ENCODE results near the gene BUB3. TPM values are rescaled to one million over a fixed set of nuclear protein-coding genes. Genes with fewer than 3 reads are reported as not detected.

Gene BUB3
- total RNA-seq, 4 donors from 2014 or later: 78.0 to 129 (median 95.9) TPM

DNA sequence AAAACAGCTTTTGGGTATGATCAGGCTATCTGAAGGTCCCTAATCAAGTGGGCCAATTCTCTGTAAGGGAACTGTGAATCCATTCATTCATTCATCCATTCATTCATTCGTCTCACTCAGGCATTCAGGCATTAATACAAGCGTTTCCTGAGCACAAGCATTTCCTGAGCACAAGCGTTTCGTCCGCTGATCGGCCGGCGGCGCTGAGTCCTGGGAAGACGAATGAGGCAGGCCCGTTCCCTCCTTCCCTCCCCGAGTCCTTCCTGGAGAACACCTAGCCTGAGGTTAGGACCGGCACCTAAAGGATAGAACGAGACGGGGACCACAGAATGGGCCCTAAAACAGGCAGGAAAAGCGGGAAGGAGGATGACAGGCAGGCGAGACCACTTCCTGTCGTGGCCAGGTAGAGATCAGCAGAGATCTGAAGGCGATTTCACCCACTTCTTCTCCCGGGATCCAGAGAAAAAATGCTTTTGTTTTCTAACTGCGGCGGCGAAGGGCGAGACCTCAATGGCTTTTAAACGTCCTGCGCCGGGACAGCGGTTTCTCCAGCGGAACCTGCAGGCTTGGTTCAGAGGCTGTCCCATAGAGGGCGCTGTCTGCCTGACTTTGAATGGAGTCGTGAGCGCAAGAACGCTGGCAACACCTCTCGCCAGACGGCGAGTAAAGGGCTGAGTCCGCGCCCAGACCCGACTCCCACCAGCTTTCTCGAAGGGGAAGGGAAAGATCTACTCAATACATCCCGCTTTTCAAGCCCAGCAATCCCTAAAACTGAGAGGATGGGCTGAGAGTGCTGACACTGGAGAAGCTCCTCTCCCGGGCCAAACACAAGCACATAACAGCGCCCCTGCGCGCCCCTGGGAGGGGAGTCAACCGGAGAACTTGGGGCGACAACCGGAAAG is 21.4 kb upstream of the BUB3 start:
- TF ChIP-seq, protein P1, sequence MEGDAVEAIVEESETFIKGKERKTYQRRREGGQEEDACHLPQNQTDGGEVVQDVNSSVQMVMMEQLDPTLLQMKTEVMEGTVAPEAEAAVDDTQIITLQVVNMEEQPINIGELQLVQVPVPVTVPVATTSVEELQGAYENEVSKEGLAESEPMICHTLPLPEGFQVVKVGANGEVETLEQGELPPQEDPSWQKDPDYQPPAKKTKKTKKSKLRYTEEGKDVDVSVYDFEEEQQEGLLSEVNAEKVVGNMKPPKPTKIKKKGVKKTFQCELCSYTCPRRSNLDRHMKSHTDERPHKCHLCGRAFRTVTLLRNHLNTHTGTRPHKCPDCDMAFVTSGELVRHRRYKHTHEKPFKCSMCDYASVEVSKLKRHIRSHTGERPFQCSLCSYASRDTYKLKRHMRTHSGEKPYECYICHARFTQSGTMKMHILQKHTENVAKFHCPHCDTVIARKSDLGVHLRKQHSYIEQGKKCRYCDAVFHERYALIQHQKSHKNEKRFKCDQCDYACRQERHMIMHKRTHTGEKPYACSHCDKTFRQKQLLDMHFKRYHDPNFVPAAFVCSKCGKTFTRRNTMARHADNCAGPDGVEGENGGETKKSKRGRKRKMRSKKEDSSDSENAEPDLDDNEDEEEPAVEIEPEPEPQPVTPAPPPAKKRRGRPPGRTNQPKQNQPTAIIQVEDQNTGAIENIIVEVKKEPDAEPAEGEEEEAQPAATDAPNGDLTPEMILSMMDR (IDR thresholded peaks at IDR 0.05; ENCODE audit: low read depth): no peak

DNA sequence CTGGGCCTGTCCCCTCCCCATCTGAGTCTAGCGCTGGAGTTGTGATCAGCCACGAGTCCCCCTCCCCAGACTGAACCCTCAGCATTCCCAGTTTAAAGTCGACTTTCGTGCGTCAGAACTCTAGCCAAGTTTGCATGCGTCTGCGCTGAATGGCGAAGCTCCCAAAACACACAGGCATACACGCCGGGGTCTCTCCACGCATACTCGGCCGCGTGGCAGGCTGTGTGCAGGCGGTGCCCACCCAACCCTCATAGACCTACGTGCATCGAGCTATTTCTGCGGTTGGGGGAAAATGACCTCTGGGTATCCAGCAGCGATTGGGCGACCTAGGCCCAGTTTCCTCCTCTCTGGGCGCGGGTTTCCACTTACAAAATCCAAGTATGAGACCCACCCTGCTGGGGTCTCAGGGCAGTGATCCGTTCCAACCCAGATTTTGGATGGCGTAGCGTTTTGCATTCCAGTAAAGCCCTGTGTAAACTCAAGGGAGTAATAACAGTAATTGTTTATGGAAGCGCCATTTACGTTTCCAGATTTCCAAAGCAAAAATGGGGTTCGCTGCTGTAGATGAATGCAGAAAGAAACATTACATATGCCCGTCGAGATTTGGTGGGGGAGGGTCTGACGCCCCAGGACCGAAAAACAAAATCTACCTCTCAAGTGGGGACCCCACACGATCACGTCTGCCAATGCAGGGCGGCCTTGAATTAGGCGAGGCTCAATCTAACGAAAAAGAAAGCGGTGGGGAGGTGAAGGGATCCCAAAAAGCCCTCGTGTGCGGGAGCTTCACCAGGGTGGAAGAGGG is 20.5 kb upstream of the BUB3 start:
- TF ChIP-seq, protein P1 (IDR thresholded peaks at IDR 0.05; ENCODE audit: low read depth): no peak

DNA sequence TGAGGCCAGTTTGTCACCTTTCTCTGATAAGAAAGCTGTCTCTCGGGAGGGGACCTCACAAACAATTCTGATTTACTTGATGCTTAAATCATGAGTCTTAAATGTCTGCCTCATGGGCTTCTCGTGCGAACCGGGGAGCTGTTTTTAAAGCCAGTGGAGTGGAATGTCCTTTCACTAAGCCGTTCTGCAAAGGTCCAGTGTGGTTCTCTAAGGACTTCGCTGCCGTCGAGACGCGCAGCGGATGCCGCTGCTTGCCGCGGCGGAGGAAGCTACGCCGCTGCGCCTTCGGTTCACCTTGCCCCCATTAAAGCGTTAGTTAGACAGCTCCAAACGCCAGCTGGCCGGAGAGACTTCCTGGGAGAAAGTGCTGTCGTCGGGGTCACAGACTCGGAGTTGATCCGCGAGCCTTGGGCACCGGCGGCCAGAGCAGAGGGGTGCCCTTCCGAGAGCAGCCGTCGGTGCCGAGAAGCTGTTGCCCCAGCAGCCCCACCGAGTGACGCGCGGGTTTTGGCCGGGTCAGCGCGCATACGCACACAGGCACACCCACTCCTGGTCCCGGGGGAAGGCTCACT is 19.8 kb upstream of the BUB3 start:
- TF ChIP-seq, protein P1 (IDR thresholded peaks at IDR 0.05; ENCODE audit: low read depth): no peak

DNA sequence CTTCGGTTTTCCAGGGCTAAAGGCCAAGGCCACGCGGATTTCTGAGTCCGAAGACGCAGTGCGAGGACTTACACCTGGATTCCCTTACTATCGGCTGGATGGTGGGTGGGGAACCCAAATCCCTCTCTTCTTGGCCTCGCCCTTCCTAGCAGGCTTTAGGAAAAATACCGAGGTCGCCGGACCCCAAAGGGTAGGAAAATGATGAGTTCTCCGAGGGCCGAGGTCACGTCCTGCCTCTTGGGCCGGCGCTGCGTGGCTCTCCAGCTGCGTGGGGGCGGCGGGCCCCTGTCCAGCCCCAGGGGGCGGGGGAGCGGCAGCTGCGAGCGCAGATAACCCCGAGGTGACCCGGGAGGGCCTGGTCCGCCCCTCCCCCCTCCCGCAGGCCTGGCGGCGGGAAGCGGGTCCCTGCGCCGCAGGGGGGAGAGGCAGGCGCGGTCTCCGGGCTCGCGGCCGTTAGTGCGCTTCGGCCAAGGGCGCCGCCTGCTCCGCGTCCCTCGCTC is 19.2 kb upstream of the BUB3 start:
- TF ChIP-seq, protein P1 (IDR thresholded peaks at IDR 0.05; ENCODE audit: low read depth): no peak

DNA sequence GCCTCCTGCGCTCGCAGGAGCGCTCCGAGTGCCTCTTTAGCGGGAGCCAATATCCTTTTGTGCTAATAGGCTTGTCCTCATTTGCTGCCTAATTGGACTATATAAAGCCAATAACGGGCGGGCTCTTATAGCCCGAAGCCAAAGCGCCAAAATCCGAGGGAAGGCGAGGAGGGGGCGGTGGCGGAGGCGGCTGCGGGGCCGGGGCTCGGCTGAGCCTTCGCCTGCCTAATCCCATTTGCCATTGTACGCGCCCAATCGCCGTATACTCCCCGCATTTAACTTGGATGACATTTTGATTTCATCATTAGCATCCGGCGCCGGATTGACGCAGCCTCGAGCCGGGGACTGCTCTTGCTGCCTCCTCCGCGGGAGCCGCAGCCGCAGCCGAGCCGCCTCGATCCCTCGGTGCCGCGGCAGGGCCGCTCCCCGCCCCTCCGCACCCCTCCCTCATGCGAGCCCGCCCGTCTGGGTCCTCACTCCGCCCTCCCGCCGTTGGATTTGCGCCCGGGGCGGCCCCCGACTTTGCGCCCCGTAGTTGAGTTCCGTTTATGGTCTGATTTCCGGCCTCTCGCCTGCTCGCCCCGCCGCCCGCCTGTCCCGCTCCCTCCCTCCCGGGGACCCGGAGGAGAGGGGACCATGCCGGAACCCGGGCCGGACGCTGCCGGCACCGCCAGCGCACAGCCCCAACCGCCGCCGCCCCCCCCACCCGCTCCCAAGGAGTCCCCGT is 18.6 kb upstream of the BUB3 start, which contains the start of gene HMX3:
HMX3 (plus strand) TSS at position 556 of the 727 bp plus-strand sequence; CDS start at position 637, 81 bp downstream.
- TF ChIP-seq, protein P1 (IDR thresholded peaks at IDR 0.05; ENCODE audit: low read depth): no peak

DNA sequence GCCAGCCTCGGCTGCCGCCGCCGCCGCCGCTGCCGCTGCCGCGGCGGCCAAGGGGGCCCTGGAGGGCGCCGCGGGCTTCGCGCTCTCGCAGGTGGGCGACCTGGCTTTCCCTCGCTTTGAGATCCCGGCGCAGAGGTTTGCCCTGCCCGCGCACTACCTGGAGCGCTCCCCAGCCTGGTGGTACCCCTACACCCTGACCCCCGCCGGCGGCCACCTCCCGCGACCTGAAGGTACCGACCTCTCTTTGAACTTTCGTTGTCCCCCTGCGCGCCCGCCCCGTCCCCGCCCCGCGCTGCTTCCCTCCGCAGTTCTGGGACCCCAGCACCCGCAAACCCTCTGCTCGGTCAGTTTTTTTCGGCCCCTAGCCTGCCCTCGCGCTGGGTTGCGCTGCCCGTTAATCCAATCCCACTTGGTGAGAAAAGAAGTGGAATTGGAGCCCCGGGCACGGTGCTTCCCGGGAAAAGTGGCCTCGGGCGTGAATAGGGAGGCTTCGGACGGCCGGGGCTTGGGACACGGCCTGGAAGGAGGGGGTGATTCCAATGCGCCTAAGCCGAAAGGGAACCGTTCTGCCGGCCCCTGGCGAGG is 17.9 kb upstream of the BUB3 start:
- TF ChIP-seq, protein P1 (IDR thresholded peaks at IDR 0.05; ENCODE audit: low read depth): no peak

All from subcutaneous adipose tissue (tissue), 4 donors.